H7 (cell line): ENCODE measurements around the gene COL18A1. TPM values are rescaled to one million over a fixed set of nuclear protein-coding genes. Genes with fewer than 3 reads are reported as not detected.

Experiments used
- DNase-seq: peaks from one replicate; pipeline ENCODE4 v3.0.0; 2012
- H3K27me3 ChIP-seq: 2 replicates; pipeline ENCODE4 v1.6.0; 2011; ENCODE audit warnings: mild to moderate bottlenecking, low read length; ENCODE audit not compliant: control insufficient read depth, insufficient read depth
- H3K36me3 ChIP-seq: replicated peaks from 2 replicates; pipeline ENCODE4 v1.5.1; 2011; ENCODE audit warnings: low read length; ENCODE audit not compliant: control insufficient read depth, insufficient read depth
- H3K4me3 ChIP-seq: 2 replicates; pipeline ENCODE4 v1.5.1; 2011; ENCODE audit warnings: low read depth, mild to moderate bottlenecking, control low read depth, low read length, moderate library complexity; ENCODE audit not compliant: insufficient read depth
- total RNA-seq: library from RNA; depleted of rRNA; stranded (reverse); fragments of >200 nt; shearing (Covaris generic); gene quantifications from 2 replicates; pipeline ENCODE4 v1.2.3, GENCODE V29; 2014

The COL18A1 gene
- total RNA-seq, 1 experiment from 2014 or later: 328 TPM

GRCh38 chr21:45448810-45449657 is 44.1 kb downstream of the COL18A1 start:
- Histone ChIP-seq H3K36me3 (peaks cover 2% of the 10 kb centered on the region; the same call in 1 of the 2 replicates), H3K4me3 (no peak overlapping the region), H3K27me3 (no peaks in the 10 kb centered on the region)
- DNase-seq: no peak

GRCh38 chr21:45449658-45450422 is 44.9 kb downstream of the COL18A1 start:
- DNase-seq: no peak

DNA sequence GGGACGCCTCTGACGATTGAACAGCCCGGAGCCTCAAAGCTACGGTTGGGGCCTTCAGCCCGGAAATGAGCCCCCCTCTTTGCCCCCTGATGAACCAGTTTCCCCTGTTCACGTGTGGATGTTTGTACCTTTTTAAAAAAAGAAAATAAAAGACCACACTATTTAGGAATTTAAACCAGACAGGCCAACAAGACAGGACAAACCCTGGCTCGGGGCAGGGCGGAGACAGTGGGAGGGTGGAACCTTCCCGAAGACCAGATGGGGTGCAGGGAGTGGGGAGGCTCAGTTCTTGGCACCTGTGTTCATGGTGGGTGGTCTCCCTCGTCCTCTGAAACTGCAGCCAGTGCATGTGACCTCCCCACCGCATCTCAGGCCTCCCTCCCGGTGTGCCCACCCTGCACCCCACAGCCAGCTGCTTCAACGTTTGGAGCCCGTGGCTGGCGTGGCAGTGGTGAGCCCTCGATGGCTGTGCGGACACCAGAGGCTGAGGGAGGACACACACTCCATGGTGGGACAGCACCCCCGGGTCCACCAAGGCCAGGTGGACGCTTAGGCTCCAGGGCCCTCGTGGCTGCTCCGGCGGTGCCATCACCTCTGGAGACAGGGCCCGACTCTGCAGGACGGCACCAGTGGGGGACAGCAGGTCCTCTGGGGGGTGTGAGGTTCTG is 45.6 kb downstream of the COL18A1 start:
- no peak for DNase-seq
- Histone ChIP-seq H3K36me3 (peaks cover 2% of the 10 kb centered on the region; the same call in 1 of the 2 replicates), H3K4me3 (no peak overlapping the region), H3K27me3 (no peaks in the 10 kb centered on the region)

More at GRCh38 chr21:45449658-45450422, 44.9 kb downstream of the COL18A1 start:
- H3K36me3 ChIP-seq: peaks cover 2% of the 10 kb centered on the region; the same call in 1 of the 2 replicates
- no peaks in the 10 kb centered on the region for H3K27me3 ChIP-seq
- H3K4me3 ChIP-seq: no peak overlapping the region

DNA sequence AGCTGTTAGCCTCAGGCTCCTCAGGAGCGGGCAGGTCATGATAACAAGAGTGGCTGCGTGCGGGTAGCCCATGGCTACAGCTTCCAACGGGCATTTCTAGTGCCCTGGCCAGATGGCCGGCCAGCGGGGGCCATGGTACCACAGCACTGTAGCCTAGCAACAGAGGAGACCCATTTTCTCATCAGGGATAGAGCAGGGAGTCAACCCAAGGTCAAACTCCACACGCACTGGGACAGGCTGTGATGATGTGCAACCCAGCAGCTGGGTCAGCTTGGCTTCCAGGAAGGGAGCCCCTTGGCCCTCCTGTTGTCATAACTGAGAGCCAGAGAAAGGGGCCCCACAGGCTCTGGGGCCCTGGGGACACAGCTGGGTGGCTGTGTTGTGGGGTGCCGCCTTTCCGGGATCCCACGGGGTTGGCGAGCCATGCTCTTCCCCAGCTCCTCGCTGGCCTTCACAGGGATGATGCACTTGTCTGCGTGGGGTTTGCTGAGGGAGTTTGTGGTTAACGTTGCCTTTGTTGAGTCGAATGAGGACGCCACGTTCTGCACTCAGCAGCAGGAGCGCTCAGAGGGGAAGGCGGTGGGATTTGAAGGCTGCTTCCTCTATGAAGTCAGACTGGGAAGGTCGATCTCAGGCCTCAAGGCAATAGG is 46.3 kb downstream of the COL18A1 start:
- DNase-seq: no peak
- no peak overlapping the region for H3K4me3 ChIP-seq

GRCh38 chr21:45451771-45452182 is 46.8 kb downstream of the COL18A1 start:
- Histone ChIP-seq H3K36me3 (peaks cover 2% of the 10 kb centered on the region; the same call in 1 of the 2 replicates), H3K27me3 (no peaks in the 10 kb centered on the region), H3K4me3 (no peak overlapping the region)
- DNase-seq: no peak

More for the DNA sequence above, 46.3 kb downstream of the COL18A1 start:
- H3K36me3 ChIP-seq: peaks cover 2% of the 10 kb centered on the region; the same call in 1 of the 2 replicates
- H3K27me3 ChIP-seq: no peaks in the 10 kb centered on the region

DNA sequence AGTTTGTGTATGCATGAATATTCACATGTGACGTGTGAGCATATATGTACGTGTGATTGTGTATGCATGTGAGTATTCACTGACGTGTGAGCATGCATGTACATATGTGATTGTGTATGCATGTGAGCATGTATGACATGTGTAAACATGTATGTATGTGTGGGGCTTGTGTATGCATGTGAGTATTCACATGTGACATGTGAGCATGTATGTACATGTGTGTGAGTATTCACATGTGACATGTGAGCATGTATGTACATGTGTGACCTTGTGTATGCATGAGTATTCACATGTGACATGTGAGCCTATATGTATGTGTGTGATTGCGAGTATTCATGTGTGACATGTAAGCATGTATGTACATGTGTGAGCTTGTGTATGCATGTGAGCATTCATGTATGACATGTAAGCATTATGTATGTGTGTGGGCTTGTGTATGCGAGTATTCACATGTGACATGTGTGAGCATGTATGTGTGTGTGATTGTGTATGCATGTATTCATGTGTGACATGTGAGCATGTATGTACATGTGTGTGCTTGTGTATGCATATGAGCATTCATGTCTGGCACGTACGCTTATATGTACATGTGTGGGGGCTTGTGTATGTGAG is 47.8 kb downstream of the COL18A1 start:
- no peak for DNase-seq
- H3K36me3 ChIP-seq: peaks cover 2% of the 10 kb centered on the region; the same call in 1 of the 2 replicates
- H3K4me3 ChIP-seq: no peak overlapping the region
- H3K27me3 ChIP-seq: no peaks in the 10 kb centered on the region

- DNase-seq: no peak
- no peak overlapping the region for H3K4me3 ChIP-seq
- H3K36me3 ChIP-seq: no peaks in the 10 kb centered on the region
- H3K27me3 ChIP-seq: no peaks in the 10 kb centered on the region
Observed at GRCh38 chr21:45453308-45453950, 48.5 kb downstream of the COL18A1 start.

DNA sequence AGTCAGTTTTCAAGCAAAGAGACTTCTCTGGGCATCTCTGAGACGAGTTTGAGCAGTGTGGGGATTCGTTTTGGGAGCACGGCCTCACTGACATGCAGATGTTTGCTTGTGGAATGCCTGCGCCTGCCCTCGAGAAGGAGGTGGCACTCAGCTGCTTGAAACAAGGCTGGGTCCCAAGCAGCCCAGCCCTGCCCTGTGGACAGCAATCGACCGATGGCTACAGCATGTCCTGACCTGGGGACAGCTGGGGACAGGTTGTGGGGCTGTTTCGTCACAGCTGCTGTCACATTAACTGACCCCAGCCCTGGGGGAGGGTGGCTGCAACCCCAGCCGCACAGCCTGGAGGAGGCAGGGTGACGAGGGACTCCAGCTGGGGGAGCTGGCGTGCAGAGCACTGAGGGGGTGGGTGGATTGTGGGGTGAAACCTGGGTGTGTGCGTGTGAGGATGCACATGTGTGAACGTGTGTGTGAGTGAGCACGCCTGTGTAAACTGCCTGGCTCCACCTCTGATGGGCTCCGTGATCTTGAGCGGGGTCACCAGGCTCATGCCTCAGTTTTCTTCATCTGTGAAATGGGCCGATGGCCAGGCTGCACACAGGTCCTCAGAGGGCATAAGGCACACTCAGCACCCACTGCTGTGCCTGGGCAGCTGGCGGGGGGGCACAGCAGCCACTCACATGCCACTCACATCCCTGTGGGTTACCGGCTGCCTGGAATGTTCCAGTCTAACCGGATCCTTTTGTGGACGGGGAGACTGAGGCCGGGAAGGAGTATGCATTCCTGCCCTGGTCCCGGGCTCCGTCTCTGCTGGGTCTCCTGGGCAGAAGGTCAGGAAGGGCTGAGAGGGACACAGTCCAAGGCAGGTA is 49.3 kb downstream of the COL18A1 start:
- DNase-seq: no peak
- Histone ChIP-seq H3K36me3 (no peaks in the 10 kb centered on the region), H3K27me3 (no peaks in the 10 kb centered on the region), H3K4me3 (no peak overlapping the region)

- Histone ChIP-seq H3K36me3 (no peaks in the 10 kb centered on the region; the same call in 1 of the 2 replicates), H3K27me3 (no peaks in the 10 kb centered on the region), H3K4me3 (no peak overlapping the region)
- DNase-seq: peak; percentile 83
Observed at GRCh38 chr21:45454926-45455673, 50.1 kb downstream of the COL18A1 start.

DNA sequence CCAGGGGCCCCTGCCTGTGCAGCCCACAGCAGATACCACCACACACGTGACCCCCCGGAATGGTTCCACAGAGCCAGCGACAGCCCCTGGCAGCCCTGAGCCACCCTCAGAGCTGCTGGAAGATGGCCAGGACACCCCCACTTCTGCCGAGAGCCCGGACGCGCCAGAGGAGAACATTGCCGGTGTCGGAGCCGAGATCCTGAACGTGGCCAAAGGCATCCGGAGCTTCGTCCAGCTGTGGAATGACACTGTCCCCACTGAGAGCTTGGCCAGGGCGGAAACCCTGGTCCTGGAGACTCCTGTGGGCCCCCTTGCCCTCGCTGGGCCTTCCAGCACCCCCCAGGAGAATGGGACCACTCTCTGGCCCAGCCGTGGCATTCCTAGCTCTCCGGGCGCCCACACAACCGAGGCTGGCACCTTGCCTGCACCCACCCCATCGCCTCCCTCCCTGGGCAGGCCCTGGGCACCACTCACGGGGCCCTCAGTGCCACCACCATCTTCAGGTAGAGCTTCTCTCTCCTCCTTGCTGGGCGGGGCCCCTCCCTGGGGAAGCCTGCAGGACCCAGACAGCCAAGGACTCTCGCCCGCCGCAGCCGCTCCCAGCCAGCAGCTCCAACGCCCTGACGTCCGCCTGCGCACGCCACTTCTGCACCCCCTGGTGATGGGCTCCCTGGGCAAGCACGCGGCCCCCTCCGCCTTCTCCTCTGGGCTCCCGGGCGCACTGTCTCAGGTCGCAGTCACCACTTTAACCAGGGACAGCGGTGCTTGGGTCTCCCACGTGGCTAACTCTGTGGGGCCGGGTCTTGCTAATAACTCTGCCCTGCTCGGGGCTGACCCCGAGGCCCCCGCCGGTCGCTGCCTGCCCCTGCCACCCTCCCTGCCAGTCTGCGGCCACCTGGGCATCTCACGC is 51.0 kb downstream of the COL18A1 start:
- no peak overlapping the region for H3K4me3 ChIP-seq
- no peak for DNase-seq
- H3K36me3 ChIP-seq: no peaks in the 10 kb centered on the region; the same call in 1 of the 2 replicates
- no peaks in the 10 kb centered on the region for H3K27me3 ChIP-seq

DNA sequence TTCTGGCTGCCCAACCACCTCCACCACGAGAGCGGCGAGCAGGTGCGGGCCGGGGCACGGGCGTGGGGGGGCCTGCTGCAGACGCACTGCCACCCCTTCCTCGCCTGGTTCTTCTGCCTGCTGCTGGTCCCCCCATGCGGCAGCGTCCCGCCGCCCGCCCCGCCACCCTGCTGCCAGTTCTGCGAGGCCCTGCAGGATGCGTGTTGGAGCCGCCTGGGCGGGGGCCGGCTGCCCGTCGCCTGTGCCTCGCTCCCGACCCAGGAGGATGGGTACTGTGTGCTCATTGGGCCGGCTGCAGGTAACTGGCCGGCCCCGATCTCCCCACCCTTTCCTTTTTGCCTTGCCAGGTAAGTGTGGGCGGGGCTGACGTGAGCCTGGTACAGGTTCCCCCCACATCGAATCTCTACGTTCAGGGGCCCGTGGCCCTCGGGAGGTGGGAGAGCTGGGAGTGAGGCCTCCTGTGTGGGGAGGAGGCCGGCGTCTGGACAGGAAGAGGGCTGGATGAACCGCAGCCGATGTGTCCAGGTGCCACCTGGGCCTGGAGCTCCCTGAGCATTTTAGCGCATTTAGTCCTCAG is 51.7 kb downstream of the COL18A1 start:
- Histone ChIP-seq H3K4me3 (no peak overlapping the region), H3K27me3 (no peaks in the 10 kb centered on the region), H3K36me3 (no peaks in the 10 kb centered on the region; the same call in 1 of the 2 replicates)
- no peak for DNase-seq
